H9 (cell line): ENCODE data around the gene MMP14. TPM values are rescaled to one million over a fixed set of nuclear protein-coding genes. Genes with fewer than 3 reads are reported as not detected.

Experiments
- DNase-seq: peaks from one replicate; pipeline ENCODE4 v3.0.0-alpha.2; 2017
- H2AFZ ChIP-seq: one replicate; pipeline ENCODE4 v1.6.1; 2013; ENCODE audit warnings: mild to moderate bottlenecking, low read length, control low read depth, moderate library complexity
- H2AK5ac ChIP-seq: 2 replicates; pipeline ENCODE4 v1.6.1; 2013; ENCODE audit warnings: low read length, control low read depth, mixed read lengths; ENCODE audit not compliant: insufficient read length
- H2BK120ac ChIP-seq: one replicate; pipeline ENCODE4 v1.6.1; 2013; ENCODE audit warnings: low read depth, mild to moderate bottlenecking, low read length, control low read depth, inconsistent platforms; ENCODE audit not compliant: poor library complexity, severe bottlenecking
- H2BK12ac ChIP-seq: 2 replicates; pipeline ENCODE4 v1.6.1; 2013; ENCODE audit warnings: low read length, control low read depth, mixed read lengths, low read depth; ENCODE audit not compliant: insufficient read length
- H2BK15ac ChIP-seq: 2 replicates; pipeline ENCODE4 v1.6.1; 2013; ENCODE audit warnings: low read depth, low read length, control low read depth
- H2BK20ac ChIP-seq: one replicate; pipeline ENCODE4 v1.6.1; 2013; ENCODE audit warnings: low read depth, mild to moderate bottlenecking, low read length, control low read depth, inconsistent platforms; ENCODE audit not compliant: poor library complexity, severe bottlenecking
- H2BK5ac ChIP-seq: 2 replicates; pipeline ENCODE4 v1.6.1; 2013; ENCODE audit warnings: low read length, control low read depth, mixed read lengths; ENCODE audit not compliant: insufficient read length
- H3K14ac ChIP-seq: 2 replicates; pipeline ENCODE4 v1.6.1; 2013; ENCODE audit warnings: low read length, control low read depth; ENCODE audit not compliant: insufficient read depth
- H3K18ac ChIP-seq: 2 replicates; pipeline ENCODE4 v1.6.1; 2013; ENCODE audit warnings: low read depth, mild to moderate bottlenecking, mixed read lengths, low read length, control low read depth; ENCODE audit not compliant: insufficient read length
- H3K23ac ChIP-seq: 2 replicates; pipeline ENCODE4 v1.6.1; 2013; ENCODE audit warnings: low read length, control low read depth, mixed read lengths, low read depth; ENCODE audit not compliant: insufficient read length
- H3K23me2 ChIP-seq: 2 replicates; pipeline ENCODE4 v1.6.1; 2013; ENCODE audit warnings: low read depth, mild to moderate bottlenecking, mixed read lengths, low read length, control low read depth; ENCODE audit not compliant: insufficient read length, poor library complexity, severe bottlenecking
- H3K27ac ChIP-seq: 2 replicates; pipeline ENCODE4 v1.5.1; 2013; ENCODE audit warnings: low read length, control low read depth, mixed read lengths, low read depth; ENCODE audit not compliant: insufficient read length
- H3K27me3 ChIP-seq: 2 replicates; pipeline ENCODE4 v1.6.1; 2013; ENCODE audit warnings: low read length, control low read depth, inconsistent platforms; ENCODE audit not compliant: insufficient read depth
- H3K4ac ChIP-seq: 2 replicates; pipeline ENCODE4 v1.6.1; 2013; ENCODE audit warnings: low read depth, mild to moderate bottlenecking, control low read depth, inconsistent platforms, low read length, moderate library complexity
- H3K4me1 ChIP-seq: 2 replicates; pipeline ENCODE4 v1.6.1; 2013; ENCODE audit warnings: low read length, control low read depth, inconsistent platforms; ENCODE audit not compliant: insufficient read depth
- H3K4me2 ChIP-seq: 2 replicates; pipeline ENCODE4 v1.6.1; 2013; ENCODE audit warnings: low read length, control low read depth, mixed read lengths; ENCODE audit not compliant: insufficient read length, insufficient read depth
- H3K56ac ChIP-seq: 2 replicates; pipeline ENCODE4 v1.6.1; 2013; ENCODE audit warnings: low read depth, mild to moderate bottlenecking, mixed read lengths, low read length, control low read depth; ENCODE audit not compliant: insufficient read length
- H3K79me1 ChIP-seq: 2 replicates; pipeline ENCODE4 v1.6.1; 2013; ENCODE audit warnings: low read depth, mild to moderate bottlenecking, moderate library complexity, low read length, control low read depth, inconsistent platforms; ENCODE audit not compliant: insufficient read depth, poor library complexity, severe bottlenecking
- H3K79me2 ChIP-seq: 2 replicates; pipeline ENCODE4 v1.6.1; 2013; ENCODE audit warnings: low read length, control low read depth, inconsistent platforms; ENCODE audit not compliant: insufficient read depth
- H3K9ac ChIP-seq: 2 replicates; pipeline ENCODE4 v1.6.1; 2013; ENCODE audit warnings: low read length, control low read depth, mixed read lengths; ENCODE audit not compliant: insufficient read length; ENCODE audit errors: extremely low read depth
- H3K9me3 ChIP-seq: one replicate; pipeline ENCODE4 v1.6.1; 2013; ENCODE audit warnings: low read depth, low read length, inconsistent platforms; ENCODE audit not compliant: control insufficient read depth
- H3T11ph ChIP-seq: one replicate; pipeline ENCODE4 v1.6.1; 2013; ENCODE audit warnings: mild to moderate bottlenecking, low read length, control low read depth, inconsistent platforms
- H4K20me1 ChIP-seq: one replicate; pipeline ENCODE4 v1.6.1; 2013; ENCODE audit not compliant: control insufficient read depth, insufficient read length, insufficient read depth
- H4K5ac ChIP-seq: 2 replicates; pipeline ENCODE4 v1.6.1; 2013; ENCODE audit warnings: low read depth, mild to moderate bottlenecking, mixed read lengths, low read length, control low read depth; ENCODE audit not compliant: insufficient read length
- H4K8ac ChIP-seq: replicated peaks from 2 replicates; pipeline ENCODE4 v1.6.1; 2013; ENCODE audit warnings: low read length, control low read depth, mixed read lengths, low read depth; ENCODE audit not compliant: insufficient read length
- H4K91ac ChIP-seq: 2 replicates; pipeline ENCODE4 v1.6.1; 2013; ENCODE audit warnings: low read depth, mild to moderate bottlenecking, moderate library complexity, mixed read lengths, low read length, control low read depth; ENCODE audit not compliant: insufficient read length
- H3K27ac Mint-ChIP-seq, 3 experiments: 2 replicates in 2 of 3; 3 replicates in 1 of 3; pipeline ENCODE4 v1.8.0; 2020 to 2021; ENCODE audit warnings: mixed read lengths in 3 of 3, mild to moderate bottlenecking in 1 of 3, moderate library complexity in 1 of 3
- H3K27me3 Mint-ChIP-seq: 2 replicates; pipeline ENCODE4 v1.8.0; 2021; ENCODE audit warnings: low read depth, mild to moderate bottlenecking, moderate library complexity, mixed read lengths
- H3K36me3 Mint-ChIP-seq, 3 experiments: 2 replicates in 2 of 3; 3 replicates in 1 of 3; pipeline ENCODE4 v1.8.0; 2020 to 2021; ENCODE audit warnings: low read depth in 3 of 3, mixed read lengths in 3 of 3; ENCODE audit not compliant: insufficient read depth in 1 of 3
- H3K4me1 Mint-ChIP-seq, 2 experiments: 2 replicates each; pipeline ENCODE4 v1.8.0; 2020; ENCODE audit warnings: mixed read lengths in 2 of 2
- H3K4me3 Mint-ChIP-seq, 2 experiments: 2 replicates in 1 of 2; 3 replicates in 1 of 2; pipeline ENCODE4 v1.8.0; 2020 to 2021; ENCODE audit warnings: mild to moderate bottlenecking in 2 of 2, mixed read lengths in 2 of 2, moderate library complexity in 1 of 2
- H3K9me3 Mint-ChIP-seq, 2 experiments: 2 replicates in 1 of 2; 3 replicates in 1 of 2; pipeline ENCODE4 v1.8.0; 2020; ENCODE audit warnings: mild to moderate bottlenecking in 2 of 2, mixed read lengths in 2 of 2, moderate library complexity in 1 of 2
- CTCF ChIP-seq: fragments of 200-600 bp; sonication (generic); conservative IDR thresholded peaks from 3 replicates; pipeline ENCODE4 v1.8.0; 2021; ENCODE audit warnings: antibody characterized with exemption, mild to moderate bottlenecking
- WGBS: extraction: QIAGEN DNeasy Blood & Tissue Kit; methylation state at CpG from one replicate; pipeline ENCODE4 v1.1.7; 2013; ENCODE audit warnings: missing lambda C conversion rate, low lambda C conversion rate, mixed read lengths; ENCODE audit not compliant: insufficient read length; ENCODE audit errors: extremely low coverage; 5-methylcytosine and 5-hydroxymethylcytosine counted together
- total RNA-seq: library from RNA; stranded (reverse); gene quantifications from 2 replicates; pipeline ENCODE4 v1.2.1, GENCODE V29; 2021

Gene MMP14
- total RNA-seq, 1 experiment from 2014 or later: 56.5 TPM

GRCh38 chr14:22878271-22879246 is 42.2 kb downstream of the MMP14 start:
- Histone ChIP-seq H2BK15ac (no peak overlapping the region), H3K56ac (no peak overlapping the region), H3K79me2 (no peaks in the 10 kb centered on the region), H3K9me3 (no peaks in the 10 kb centered on the region), H2AK5ac (no peak overlapping the region), H2BK5ac (no peak overlapping the region), H3K79me1 (no peaks in the 10 kb centered on the region), H3K18ac (no peak overlapping the region), H3K27ac (no peak overlapping the region), H3K27me3 (no peaks in the 10 kb centered on the region), H2BK120ac (no peak overlapping the region), H3K4ac (no peak overlapping the region), H4K8ac (no peak overlapping the region), H2BK20ac (no peak overlapping the region), H3K4me1 (no peaks in the 10 kb centered on the region; the same call in 1 of the 2 replicates), H4K20me1 (no peaks in the 10 kb centered on the region), H2BK12ac (no peak overlapping the region), H4K5ac (no peak overlapping the region), H4K91ac (no peak overlapping the region), H3K4me2 (no peak overlapping the region), H3K23me2 (peaks cover 6% of the 10 kb centered on the region), H3T11ph (no peak overlapping the region), H3K23ac (no peak overlapping the region), H3K9ac (no peak overlapping the region), H3K14ac (no peak overlapping the region), H2AFZ (no peak overlapping the region)
- Mint-ChIP-seq H3K36me3 (peaks cover 0 to 17% (median 5%) of the 10 kb centered on the region in 3 experiments; a peak in 6 of 7 replicates), H3K27ac (no peak overlapping the region), H3K9me3 (no peaks in the 10 kb centered on the region), H3K4me1 (peaks cover 18 to 21% of the 10 kb centered on the region in 2 experiments), H3K27me3 (peaks cover 8% of the 10 kb centered on the region), H3K4me3 (no peak overlapping the region)
- no CpG with 5 or more reads among the region's 8 CpGs for WGBS
- no peak for TF ChIP-seq CTCF
- no peak for DNase-seq
